Measurements from ENCODE around the gene STARD9. TPM values are rescaled to one million over a fixed set of nuclear protein-coding genes. Genes with fewer than 3 reads are reported as not detected.

STARD9 gene
- total RNA-seq, 1 experiment from 2014 or later, result 0.86 TPM

- no peaks in the 10 kb centered on the region for H3K9me3 ChIP-seq
- H3K4me3 ChIP-seq (ENCODE audit: low read depth, low read length), result no peak overlapping the region
- ChIA-PET POLR2A (no interaction called here), CTCF (no interaction called here)
- no peak for TF ChIP-seq CTCF (IDR thresholded peaks at IDR 0.05; ENCODE audit: insufficient read depth in 1 of 2, low read depth in 1 of 2, low read length in 1 of 2, severe bottlenecking in 1 of 2, unreplicated experiment in 1 of 2)
- intact Hi-C loops (cut with micrococcal nuclease; ENCODE audit: unreplicated experiment), result no loop called here
- H3K4me1 ChIP-seq, result no peaks in the 10 kb centered on the region
- BruUV-seq (replicated peaks), result no TSS peak
- no peaks in the 10 kb centered on the region for H3K36me3 Mint-ChIP-seq (ENCODE audit: insufficient read depth, unreplicated experiment)
- DNase-seq, result no peak
- no peak overlapping the region for H3K4me3 Mint-ChIP-seq (ENCODE audit: unreplicated experiment)
- H3K9me3 Mint-ChIP-seq (ENCODE audit: unreplicated experiment), result no peaks in the 10 kb centered on the region
- H3K36me3 ChIP-seq (ENCODE audit: control insufficient read depth, insufficient read depth, low read length), result no peaks in the 10 kb centered on the region
- H3K4me1 Mint-ChIP-seq (ENCODE audit: low read depth, unreplicated experiment), result no peaks in the 10 kb centered on the region
- no peaks in the 10 kb centered on the region for H3K27me3 ChIP-seq (replicated peaks; ENCODE audit: control insufficient read depth, insufficient read depth, low read length)
- no peak overlapping the region for H3K27ac Mint-ChIP-seq (ENCODE audit: unreplicated experiment)
- peaks cover 2% of the 10 kb centered on the region for H3K27me3 Mint-ChIP-seq (ENCODE audit: insufficient read depth, unreplicated experiment)
Measured at GRCh38 chr15:42691308-42691707, 115.9 kb downstream of the STARD9 start.

GRCh38 chr15:42691770-42692169 lies 116.4 kb downstream of the STARD9 start:
- H3K27ac Mint-ChIP-seq (ENCODE audit: unreplicated experiment), result no peak overlapping the region
- H3K4me1 Mint-ChIP-seq (ENCODE audit: low read depth, unreplicated experiment), result no peaks in the 10 kb centered on the region
- H3K36me3 Mint-ChIP-seq (ENCODE audit: insufficient read depth, unreplicated experiment), result no peaks in the 10 kb centered on the region
- peak in 1 of 2 experiments; percentile 11 for DNase-seq
- H3K4me3 Mint-ChIP-seq (ENCODE audit: unreplicated experiment), result no peak overlapping the region
- Histone ChIP-seq H3K4me3 (ENCODE audit: low read depth, low read length) (no peak overlapping the region), H3K9me3 (no peaks in the 10 kb centered on the region), H3K4me1 (no peaks in the 10 kb centered on the region), H3K27me3 (replicated peaks; ENCODE audit: control insufficient read depth, insufficient read depth, low read length) (no peaks in the 10 kb centered on the region), H3K36me3 (ENCODE audit: control insufficient read depth, insufficient read depth, low read length) (no peaks in the 10 kb centered on the region)
- TF ChIP-seq CTCF (IDR thresholded peaks at IDR 0.05; ENCODE audit: insufficient read depth in 1 of 2, low read depth in 1 of 2, low read length in 1 of 2, severe bottlenecking in 1 of 2, unreplicated experiment in 1 of 2), result no peak
- no peaks in the 10 kb centered on the region for H3K27me3 Mint-ChIP-seq (ENCODE audit: insufficient read depth, unreplicated experiment)
- H3K9me3 Mint-ChIP-seq (ENCODE audit: unreplicated experiment), result no peaks in the 10 kb centered on the region
- POLR2A ChIA-PET, result no interaction called here
- BruUV-seq (replicated peaks), result no TSS peak
- intact Hi-C loops (cut with micrococcal nuclease; ENCODE audit: unreplicated experiment), result no loop called here
- CTCF ChIA-PET, result no interaction called here

GRCh38 chr15:42692536-42692935 lies 117.1 kb downstream of the STARD9 start:
- no peak for TF ChIP-seq CTCF (IDR thresholded peaks at IDR 0.05; ENCODE audit: insufficient read depth in 1 of 2, low read depth in 1 of 2, low read length in 1 of 2, severe bottlenecking in 1 of 2, unreplicated experiment in 1 of 2)
- intact Hi-C loops (cut with micrococcal nuclease; ENCODE audit: unreplicated experiment), result no loop called here
- Mint-ChIP-seq H3K36me3 (ENCODE audit: insufficient read depth, unreplicated experiment) (no peaks in the 10 kb centered on the region), H3K4me1 (ENCODE audit: low read depth, unreplicated experiment) (no peaks in the 10 kb centered on the region), H3K27me3 (ENCODE audit: insufficient read depth, unreplicated experiment) (no peaks in the 10 kb centered on the region), H3K9me3 (ENCODE audit: unreplicated experiment) (no peaks in the 10 kb centered on the region), H3K27ac (ENCODE audit: unreplicated experiment) (no peak overlapping the region), H3K4me3 (ENCODE audit: unreplicated experiment) (no peak overlapping the region)
- H3K4me3 ChIP-seq (ENCODE audit: low read depth, low read length), result no peak overlapping the region
- H3K4me1 ChIP-seq, result no peaks in the 10 kb centered on the region
- no peaks in the 10 kb centered on the region for H3K9me3 ChIP-seq
- H3K36me3 ChIP-seq (ENCODE audit: control insufficient read depth, insufficient read depth, low read length), result no peaks in the 10 kb centered on the region
- no peak for DNase-seq
- POLR2A ChIA-PET, result no interaction called here
- BruUV-seq (replicated peaks), result no TSS peak
- H3K27me3 ChIP-seq (replicated peaks; ENCODE audit: control insufficient read depth, insufficient read depth, low read length), result no peaks in the 10 kb centered on the region
- CTCF ChIA-PET, result no interaction called here
